GM19397 (cell line): ENCODE measurements around the gene SNED1.
"Not testable (repeated sequence)": the region's sequence is repeated elsewhere in the genome, so short reads cannot be mapped to it uniquely, and the experiment has no call there.

Experiments
- ATAC-seq: cut with Tn5 transposase; IDR thresholded peaks from one replicate; pipeline ENCODE4 v1.9.1; 2021; ENCODE audit warnings: mild to moderate bottlenecking, moderate library complexity; ENCODE audit not compliant: unreplicated experiment

SNED1 gene

GRCh38 chr2:241104611-241105010, 106.2 kb downstream of the SNED1 start:
- ATAC-seq = not testable (repeated sequence)

GRCh38 chr2:241105641-241106040, 107.2 kb downstream of the SNED1 start:
- ATAC-seq = no peak

- ATAC-seq = no peak
These were observed 108.8 kb downstream of the SNED1 start for GRCh38 chr2:241107031-241107783.

- ATAC-seq = no peak
These were observed 110.1 kb downstream of the SNED1 start for GRCh38 chr2:241108271-241109209.

GRCh38 chr2:241109210-241110088, 111.0 kb downstream of the SNED1 start:
- ATAC-seq = no peak

GRCh38 chr2:241110089-241110606, 111.7 kb downstream of the SNED1 start:
- ATAC-seq = no peak

- no peak for ATAC-seq
These were observed 112.4 kb downstream of the SNED1 start for GRCh38 chr2:241110607-241111439.

- ATAC-seq = no peak
These were observed 113.0 kb downstream of the SNED1 start for GRCh38 chr2:241111440-241111805.

GRCh38 chr2:241112046-241112445, 113.6 kb downstream of the SNED1 start:
- ATAC-seq = no peak

GRCh38 chr2:241112592-241112991, 114.2 kb downstream of the SNED1 start:
- no peak for ATAC-seq

- no peak for ATAC-seq
These were observed 116.4 kb downstream of the SNED1 start for GRCh38 chr2:241114836-241115235.

- no peak for ATAC-seq
These were observed 116.9 kb downstream of the SNED1 start for GRCh38 chr2:241115361-241115760.

GRCh38 chr2:241116606-241117560, 118.5 kb downstream of the SNED1 start:
- ATAC-seq = no peak

- no peak for ATAC-seq
These were observed 120.5 kb downstream of the SNED1 start for GRCh38 chr2:241118737-241119505.

- no peak for ATAC-seq
These were observed 122.0 kb downstream of the SNED1 start for GRCh38 chr2:241120440-241120839.

- no peak for ATAC-seq
These were observed 122.6 kb downstream of the SNED1 start for GRCh38 chr2:241121008-241121407.

- ATAC-seq = no peak
These were observed 124.1 kb downstream of the SNED1 start for GRCh38 chr2:241122376-241123002.
